Ovary (tissue), 9 donors: ENCODE results near the gene AHCY. TPM values are rescaled to one million over a fixed set of nuclear protein-coding genes. Genes with fewer than 3 reads are reported as not detected.
A peak's percentile ranks its signal among the peaks of the same experiment; 100 is the strongest.

Experiments used
- DNase-seq, 5 donors: peaks; one replicate each; pipeline ENCODE4 v3.0.0-alpha.2; 2019 to 2020
- H3K27ac ChIP-seq, 2 donors: fragments of 200-600 bp; one replicate each; pipeline versions ENCODE4 v1.5.1 to v1.8.0; 2019 to 2022
- H3K27me3 ChIP-seq: fragments of 200-600 bp; one replicate; pipeline ENCODE4 v1.8.0; 2022
- H3K36me3 ChIP-seq: fragments of 200-600 bp; sonication (generic); one replicate; pipeline ENCODE4 v1.5.1; 2019
- H3K4me1 ChIP-seq: one replicate; pipeline ENCODE4 v1.8.1; 2013; ENCODE audit warnings: mild to moderate bottlenecking, moderate library complexity; ENCODE audit not compliant: insufficient read depth
- H3K4me3 ChIP-seq: fragments of 200-600 bp; sonication (generic); one replicate; pipeline ENCODE4 v1.5.1; 2017
- H3K9me3 ChIP-seq, 2 donors: fragments of 200-600 bp in 1 of 2; sonication (generic) in 1 of 2; one replicate each; pipeline versions ENCODE4 v1.5.1 to v1.8.1; 2013 to 2019; ENCODE audit warnings: mild to moderate bottlenecking in 1 of 2, moderate library complexity in 1 of 2
- CTCF ChIP-seq, 3 donors: fragments of 450-650 bp in 2 of 3; fragments of 200-600 bp in 1 of 3; IDR thresholded peaks; one replicate each; pipeline versions ENCODE4 v1.5.1 to v1.8.0; 2016 to 2022; ENCODE audit warnings: antibody characterized with exemption in 3 of 3, mild to moderate bottlenecking in 1 of 3
- EP300 ChIP-seq: sonication (generic); formaldehyde crosslinking; IDR thresholded peaks from one replicate; pipeline ENCODE4 v1.6.1; 2017; ENCODE audit warnings: antibody characterized with exemption
- POLR2A ChIP-seq: fragments of 450-650 bp; IDR thresholded peaks from one replicate; pipeline ENCODE4 v1.6.1; 2017; ENCODE audit warnings: antibody characterized with exemption, mild to moderate bottlenecking, moderate library complexity
- WGBS, 3 donors: extraction: QIAGEN DNeasy Blood & Tissue Kit in 1 of 3; methylation state at CpG; one replicate each; pipeline versions ENCODE4 v1.1.5 to v1.1.7; 2013 to 2017; 5-methylcytosine and 5-hydroxymethylcytosine counted together
- intact Hi-C, 4 donors: fragments of 100-400 bp; cut with DNase I; formaldehyde crosslinking; loops; one replicate each; pipeline versions ENCODE4 v1.11.0 to v1.15.1; 2022 to 2023
- polyA plus RNA-seq, 2 donors: library from polyadenylated mRNA; stranded (reverse); fragments of 200-250 nt in 1 of 2; fragments of 350-450 nt in 1 of 2; fragmentation: Illumina TruSeq in 1 of 2; extraction: RNeasy Lipid Tissue Mini Kit (QIAGEN cat#74804) in 1 of 2; gene quantifications; one replicate each; pipeline ENCODE4 v1.2.3, GENCODE V29; 2013 to 2014
- total RNA-seq, 7 donors: library from RNA; depleted of rRNA in 2 of 7; stranded (reverse); fragments of >200 nt in 2 of 7; fragmentation: NEBNext Ultra II Directional in 3 of 7; extraction: Animal tissue kit (Norgen Biotek cat#: 25700) in 3 of 7; gene quantifications; one replicate each; pipeline versions ENCODE4 v1.1.0 to v1.2.4, GENCODE V29; 2016 to 2023
- donor health status: DM: no; HTN: no; CAD: no; lungs with moderate emphysema.
- donor health status: DM: no; HTN: no; CAD: no.
- donor health status: Bipolar disorder and iron deficiency.
- donor health status: DM: yes; HTN: yes; CAD: no.
- donor health status: DM: no; HTN: no; CAD: no.
- donor health status: DM: yes; HTN: yes; CAD: no.

AHCY gene
- total and polyA plus RNA-seq, 9 donors: 97.7 to 190 (median 139) TPM

- intact Hi-C loops: no loop called here
- no peak for DNase-seq
- H3K4me1 ChIP-seq: no peaks in the 10 kb centered on the region
- WGBS, 3 donors: 85 to 90% (median 89%) methylated on average over 15 of the region's 15 CpGs
- H3K36me3 ChIP-seq: no peaks in the 10 kb centered on the region
- no peaks in the 10 kb centered on the region for H3K27me3 ChIP-seq
- H3K27ac ChIP-seq: no peak overlapping the region
- H3K9me3 ChIP-seq: no peaks in the 10 kb centered on the region
- TF ChIP-seq POLR2A (no peak), CTCF (IDR thresholded peaks at IDR 0.05) (no peak), EP300 (no peak)
- no peak overlapping the region for H3K4me3 ChIP-seq
Measured at GRCh38 chr20:34337982-34338726, 35.0 kb upstream of the AHCY start.

GRCh38 chr20:34337544-34337943 lies 34.4 kb upstream of the AHCY start:
- Histone ChIP-seq H3K9me3 (no peaks in the 10 kb centered on the region), H3K27ac (no peak overlapping the region), H3K4me3 (no peak overlapping the region), H3K27me3 (no peaks in the 10 kb centered on the region), H3K36me3 (no peaks in the 10 kb centered on the region), H3K4me1 (no peaks in the 10 kb centered on the region)
- TF ChIP-seq CTCF (IDR thresholded peaks at IDR 0.05) (no peak), POLR2A (no peak), EP300 (no peak)
- 25 to 54% (median 38%) methylated on average over 1 of the region's 1 CpG for WGBS, 3 donors
- intact Hi-C loops: no loop called here
- DNase-seq: no peak

- 75 to 79% (median 79%) methylated on average over 5 of the region's 5 CpGs for WGBS, 3 donors
- Histone ChIP-seq H3K9me3 (no peaks in the 10 kb centered on the region), H3K27me3 (no peaks in the 10 kb centered on the region), H3K4me3 (no peak overlapping the region), H3K27ac (no peak overlapping the region), H3K36me3 (no peaks in the 10 kb centered on the region), H3K4me1 (no peaks in the 10 kb centered on the region)
- TF ChIP-seq EP300 (no peak), POLR2A (no peak), CTCF (IDR thresholded peaks at IDR 0.05) (no peak)
- peak in 1 of 5 donors; percentile 18 for DNase-seq
- intact Hi-C loops: no loop called here
Measured at GRCh38 chr20:34334654-34335407, 31.7 kb upstream of the AHCY start.

GRCh38 chr20:34333786-34334185 lies 30.6 kb upstream of the AHCY start:
- Histone ChIP-seq H3K4me1 (no peaks in the 10 kb centered on the region), H3K27ac (no peak overlapping the region), H3K36me3 (no peaks in the 10 kb centered on the region), H3K4me3 (no peak overlapping the region), H3K27me3 (no peaks in the 10 kb centered on the region), H3K9me3 (no peaks in the 10 kb centered on the region)
- DNase-seq: no peak
- WGBS, 3 donors: 80 to 84% (median 83%) methylated on average over 4 of the region's 4 CpGs
- TF ChIP-seq CTCF (IDR thresholded peaks at IDR 0.05) (no peak), POLR2A (no peak), EP300 (no peak)
- intact Hi-C loops: no loop called here
